ENCODE data around the gene RAD18.

The RAD18 gene

GRCh38 chr3:8853081-8853480 lies 110.2 kb downstream of the RAD18 start:
- Histone ChIP-seq H3K4me3 (ENCODE audit: insufficient read depth, low read depth, low read length) (no peak overlapping the region), H3K9me3 (ENCODE audit: control insufficient read depth, low read length) (no peaks in the 10 kb centered on the region), H3K4me1 (ENCODE audit: control insufficient read depth, insufficient read depth, low read length) (no peaks in the 10 kb centered on the region), H3K27me3 (ENCODE audit: control insufficient read depth, insufficient read depth, low read length, poor library complexity, severe bottlenecking) (no peaks in the 10 kb centered on the region), H3K36me3 (ENCODE audit: control insufficient read depth, insufficient read depth, low read length) (no peaks in the 10 kb centered on the region), H3K27ac (ENCODE audit: insufficient read depth, low read depth, low read length, poor library complexity, severe bottlenecking) (no peak overlapping the region)
- WGBS, 2 experiments, result 80 to 88% methylated on average over 5 of the region's 5 CpGs

- Histone ChIP-seq H3K27ac (ENCODE audit: insufficient read depth, low read depth, low read length, poor library complexity, severe bottlenecking) (no peak overlapping the region), H3K4me3 (ENCODE audit: insufficient read depth, low read depth, low read length) (no peak overlapping the region), H3K9me3 (ENCODE audit: control insufficient read depth, low read length) (no peaks in the 10 kb centered on the region), H3K36me3 (ENCODE audit: control insufficient read depth, insufficient read depth, low read length) (no peaks in the 10 kb centered on the region), H3K27me3 (ENCODE audit: control insufficient read depth, insufficient read depth, low read length, poor library complexity, severe bottlenecking) (no peaks in the 10 kb centered on the region), H3K4me1 (ENCODE audit: control insufficient read depth, insufficient read depth, low read length) (no peaks in the 10 kb centered on the region)
- 96 to 97% methylated on average over 5 of the region's 5 CpGs for WGBS, 2 experiments
Observed at GRCh38 chr3:8852511-8852910, 110.8 kb downstream of the RAD18 start.

GRCh38 chr3:8851703-8852102 lies 111.6 kb downstream of the RAD18 start:
- no peaks in the 10 kb centered on the region for H3K4me1 ChIP-seq (ENCODE audit: control insufficient read depth, insufficient read depth, low read length)
- H3K27ac ChIP-seq (ENCODE audit: insufficient read depth, low read depth, low read length, poor library complexity, severe bottlenecking), result no peak overlapping the region
- no peaks in the 10 kb centered on the region for H3K9me3 ChIP-seq (ENCODE audit: control insufficient read depth, low read length)
- H3K36me3 ChIP-seq (ENCODE audit: control insufficient read depth, insufficient read depth, low read length), result no peaks in the 10 kb centered on the region
- 92 to 95% methylated on average over 4 of the region's 4 CpGs for WGBS, 2 experiments
- H3K27me3 ChIP-seq (ENCODE audit: control insufficient read depth, insufficient read depth, low read length, poor library complexity, severe bottlenecking), result no peaks in the 10 kb centered on the region
- H3K4me3 ChIP-seq (ENCODE audit: insufficient read depth, low read depth, low read length), result no peak overlapping the region

GRCh38 chr3:8848696-8849131 lies 114.6 kb downstream of the RAD18 start:
- no peaks in the 10 kb centered on the region for H3K4me1 ChIP-seq (ENCODE audit: control insufficient read depth, insufficient read depth, low read length)
- no peak overlapping the region for H3K27ac ChIP-seq (ENCODE audit: insufficient read depth, low read depth, low read length, poor library complexity, severe bottlenecking)
- H3K9me3 ChIP-seq (ENCODE audit: control insufficient read depth, low read length), result no peaks in the 10 kb centered on the region
- no peaks in the 10 kb centered on the region for H3K27me3 ChIP-seq (ENCODE audit: control insufficient read depth, insufficient read depth, low read length, poor library complexity, severe bottlenecking)
- 91 to 93% methylated on average over 5 of the region's 5 CpGs for WGBS, 2 experiments
- no peak overlapping the region for H3K4me3 ChIP-seq (ENCODE audit: insufficient read depth, low read depth, low read length)
- no peaks in the 10 kb centered on the region for H3K36me3 ChIP-seq (ENCODE audit: control insufficient read depth, insufficient read depth, low read length)

- Histone ChIP-seq H3K27me3 (ENCODE audit: control insufficient read depth, insufficient read depth, low read length, poor library complexity, severe bottlenecking) (no peaks in the 10 kb centered on the region), H3K4me1 (ENCODE audit: control insufficient read depth, insufficient read depth, low read length) (no peaks in the 10 kb centered on the region), H3K9me3 (ENCODE audit: control insufficient read depth, low read length) (no peaks in the 10 kb centered on the region), H3K36me3 (ENCODE audit: control insufficient read depth, insufficient read depth, low read length) (no peaks in the 10 kb centered on the region), H3K4me3 (ENCODE audit: insufficient read depth, low read depth, low read length) (no peak overlapping the region), H3K27ac (ENCODE audit: insufficient read depth, low read depth, low read length, poor library complexity, severe bottlenecking) (no peak overlapping the region)
- 94 to 96% methylated on average over 7 of the region's 7 CpGs for WGBS, 2 experiments
Observed at GRCh38 chr3:8847317-8847716, 116.0 kb downstream of the RAD18 start.

GRCh38 chr3:8846176-8846575 lies 117.1 kb downstream of the RAD18 start:
- Histone ChIP-seq H3K4me3 (ENCODE audit: insufficient read depth, low read depth, low read length) (no peak overlapping the region), H3K9me3 (ENCODE audit: control insufficient read depth, low read length) (no peaks in the 10 kb centered on the region), H3K27me3 (ENCODE audit: control insufficient read depth, insufficient read depth, low read length, poor library complexity, severe bottlenecking) (no peaks in the 10 kb centered on the region), H3K4me1 (ENCODE audit: control insufficient read depth, insufficient read depth, low read length) (no peaks in the 10 kb centered on the region), H3K27ac (ENCODE audit: insufficient read depth, low read depth, low read length, poor library complexity, severe bottlenecking) (no peak overlapping the region), H3K36me3 (ENCODE audit: control insufficient read depth, insufficient read depth, low read length) (no peaks in the 10 kb centered on the region)
- 85 to 95% methylated on average over 2 of the region's 2 CpGs for WGBS, 2 experiments

GRCh38 chr3:8845641-8846040 lies 117.6 kb downstream of the RAD18 start:
- Histone ChIP-seq H3K27me3 (ENCODE audit: control insufficient read depth, insufficient read depth, low read length, poor library complexity, severe bottlenecking) (no peaks in the 10 kb centered on the region), H3K36me3 (ENCODE audit: control insufficient read depth, insufficient read depth, low read length) (no peaks in the 10 kb centered on the region), H3K9me3 (ENCODE audit: control insufficient read depth, low read length) (no peaks in the 10 kb centered on the region), H3K4me3 (ENCODE audit: insufficient read depth, low read depth, low read length) (no peak overlapping the region), H3K4me1 (ENCODE audit: control insufficient read depth, insufficient read depth, low read length) (no peaks in the 10 kb centered on the region), H3K27ac (ENCODE audit: insufficient read depth, low read depth, low read length, poor library complexity, severe bottlenecking) (no peak overlapping the region)
- WGBS, 2 experiments, result 94 to 96% methylated on average over 1 of the region's 1 CpG

- Histone ChIP-seq H3K27ac (ENCODE audit: insufficient read depth, low read depth, low read length, poor library complexity, severe bottlenecking) (no peak overlapping the region), H3K27me3 (ENCODE audit: control insufficient read depth, insufficient read depth, low read length, poor library complexity, severe bottlenecking) (no peaks in the 10 kb centered on the region), H3K4me1 (ENCODE audit: control insufficient read depth, insufficient read depth, low read length) (no peaks in the 10 kb centered on the region), H3K36me3 (ENCODE audit: control insufficient read depth, insufficient read depth, low read length) (no peaks in the 10 kb centered on the region), H3K4me3 (ENCODE audit: insufficient read depth, low read depth, low read length) (no peak overlapping the region), H3K9me3 (ENCODE audit: control insufficient read depth, low read length) (no peaks in the 10 kb centered on the region)
- 91 to 94% methylated on average over 7 of the region's 7 CpGs for WGBS, 2 experiments
Observed at GRCh38 chr3:8843347-8843746, 119.9 kb downstream of the RAD18 start.

- Histone ChIP-seq H3K27me3 (ENCODE audit: control insufficient read depth, insufficient read depth, low read length, poor library complexity, severe bottlenecking) (no peaks in the 10 kb centered on the region), H3K36me3 (ENCODE audit: control insufficient read depth, insufficient read depth, low read length) (no peaks in the 10 kb centered on the region), H3K27ac (ENCODE audit: insufficient read depth, low read depth, low read length, poor library complexity, severe bottlenecking) (no peak overlapping the region), H3K4me1 (ENCODE audit: control insufficient read depth, insufficient read depth, low read length) (no peaks in the 10 kb centered on the region), H3K4me3 (ENCODE audit: insufficient read depth, low read depth, low read length) (no peak overlapping the region), H3K9me3 (ENCODE audit: control insufficient read depth, low read length) (no peaks in the 10 kb centered on the region)
- 88 to 95% methylated on average over 1 of the region's 2 CpGs for WGBS, 2 experiments
Observed at GRCh38 chr3:8842293-8842692, 121.0 kb downstream of the RAD18 start.

GRCh38 chr3:8841472-8841871 lies 121.8 kb downstream of the RAD18 start:
- no peaks in the 10 kb centered on the region for H3K27me3 ChIP-seq (ENCODE audit: control insufficient read depth, insufficient read depth, low read length, poor library complexity, severe bottlenecking)
- H3K4me3 ChIP-seq (ENCODE audit: insufficient read depth, low read depth, low read length), result no peak overlapping the region
- no peaks in the 10 kb centered on the region for H3K9me3 ChIP-seq (ENCODE audit: control insufficient read depth, low read length)
- H3K27ac ChIP-seq (ENCODE audit: insufficient read depth, low read depth, low read length, poor library complexity, severe bottlenecking), result no peak overlapping the region
- H3K36me3 ChIP-seq (ENCODE audit: control insufficient read depth, insufficient read depth, low read length), result no peaks in the 10 kb centered on the region
- H3K4me1 ChIP-seq (ENCODE audit: control insufficient read depth, insufficient read depth, low read length), result no peaks in the 10 kb centered on the region
- 93 to 96% methylated on average over 3 of the region's 3 CpGs for WGBS, 2 experiments

- H3K9me3 ChIP-seq (ENCODE audit: control insufficient read depth, low read length), result no peaks in the 10 kb centered on the region
- H3K27me3 ChIP-seq (ENCODE audit: control insufficient read depth, insufficient read depth, low read length, poor library complexity, severe bottlenecking), result no peaks in the 10 kb centered on the region
- no peak overlapping the region for H3K27ac ChIP-seq (ENCODE audit: insufficient read depth, low read depth, low read length, poor library complexity, severe bottlenecking)
- no peaks in the 10 kb centered on the region for H3K4me1 ChIP-seq (ENCODE audit: control insufficient read depth, insufficient read depth, low read length)
- no peak overlapping the region for H3K4me3 ChIP-seq (ENCODE audit: insufficient read depth, low read depth, low read length)
- 87 to 93% methylated on average over 5 of the region's 5 CpGs for WGBS, 2 experiments
- no peaks in the 10 kb centered on the region for H3K36me3 ChIP-seq (ENCODE audit: control insufficient read depth, insufficient read depth, low read length)
Observed at GRCh38 chr3:8840556-8840955, 122.7 kb downstream of the RAD18 start.

All from ectodermal cell (in vitro differentiated cells).